ENCODE measurements around the gene SYT5. TPM values are rescaled to one million over a fixed set of nuclear protein-coding genes. Genes with fewer than 3 reads are reported as not detected.

SYT5 gene
- total and polyA plus RNA-seq, 2 of the 13 experiments (the other 11 are each of a cell fraction or from before 2014, with no cell fraction given) = not detected

GRCh38 chr19:55208880-55209692 lies 29.0 kb upstream of the SYT5 start, which contains the start of gene PTPRH (continued):
- TF ChIP-seq ZNF646 (CRISPR knock-in tag; IDR thresholded peaks at IDR 0.05) (no peak), ZSCAN22 (CRISPR knock-in tag; IDR thresholded peaks at IDR 0.05) (peak; percentile 98), ZNF550 (CRISPR knock-in tag; IDR thresholded peaks at IDR 0.05; ENCODE audit: borderline replicate concordance) (no peak), RFX1 (IDR thresholded peaks at IDR 0.05) (no peak), ZNF678 (CRISPR knock-in tag; IDR thresholded peaks at IDR 0.05) (no peak), ZFP41 (CRISPR knock-in tag; IDR thresholded peaks at IDR 0.05; ENCODE audit: borderline replicate concordance) (no peak), PTBP1 (IDR thresholded peaks at IDR 0.05; ENCODE audit: low read depth, low read length, poor library complexity, severe bottlenecking) (no peak), ZNF567 (CRISPR knock-in tag; IDR thresholded peaks at IDR 0.05; ENCODE audit: borderline replicate concordance) (no peak), U2AF2 (IDR thresholded peaks at IDR 0.05; ENCODE audit: low read depth, low read length) (no peak), TBX3 (IDR thresholded peaks at IDR 0.05; ENCODE audit: borderline replicate concordance) (no peak), ZNF781 (CRISPR knock-in tag; IDR thresholded peaks at IDR 0.05; ENCODE audit: borderline replicate concordance, not compliant biosample characterization) (peak; percentile 20), TBX2 (CRISPR knock-in tag; IDR thresholded peaks at IDR 0.05; ENCODE audit: borderline replicate concordance) (no peak; the same call in 1 of the 2 replicates), ZXDC (CRISPR knock-in tag; IDR thresholded peaks at IDR 0.05) (no peak), POLR2AphosphoS5 (IDR thresholded peaks at IDR 0.05; ENCODE audit: low read depth, low read length) (peak; percentile 32; the same call in 1 of the 2 replicates), YEATS4 (CRISPR knock-in tag; IDR thresholded peaks at IDR 0.05; ENCODE audit: borderline replicate concordance) (peak; percentile 25), SOX13 (IDR thresholded peaks at IDR 0.05) (no peak), SOX13 (CRISPR knock-in tag; conservative IDR thresholded peaks at IDR 0.05 in 1 of 2, IDR thresholded peaks at IDR 0.05 in 1 of 2) (0 out of 4 replicates have a peak, but pooled peaks of 1 of the 2 experiments have one; percentile 6), HDAC1 (CRISPR knock-in tag; IDR thresholded peaks at IDR 0.05) (peak; percentile 29; the same call in 1 of the 2 replicates), YY1 (IDR thresholded peaks at IDR 0.05; ENCODE audit: insufficient read depth, insufficient replicate concordance, low read depth, low read length) (no peak)
